Sigmoid colon (tissue), 7 donors: Measurements from ENCODE around the gene PARD3. TPM values are rescaled to one million over a fixed set of nuclear protein-coding genes. Genes with fewer than 3 reads are reported as not detected.

ENCODE experiments used
- DNase-seq: peaks from one replicate; pipeline ENCODE4 v3.0.0-alpha.2; 2019
- H3K27ac ChIP-seq, 4 donors: fragments of 200-600 bp; sonication (generic); one replicate each; pipeline ENCODE4 v1.5.1; 2016 to 2019; ENCODE audit warnings: mild to moderate bottlenecking in 1 of 4
- H3K27me3 ChIP-seq, 3 donors: fragments of 200-600 bp; sonication (generic); one replicate each; pipeline ENCODE4 v1.5.1; 2019; ENCODE audit warnings: mild to moderate bottlenecking in 1 of 3
- H3K36me3 ChIP-seq, 4 donors: fragments of 200-600 bp; sonication (generic); one replicate each; pipeline ENCODE4 v1.5.1; 2016 to 2019
- H3K4me1 ChIP-seq, 4 donors: fragments of 200-600 bp; sonication (generic); one replicate each; pipeline ENCODE4 v1.5.1; 2017 to 2019
- H3K4me3 ChIP-seq, 4 donors: fragments of 200-600 bp; sonication (generic); one replicate each; pipeline ENCODE4 v1.5.1; 2017 to 2019; ENCODE audit warnings: mild to moderate bottlenecking in 2 of 4, moderate library complexity in 1 of 4
- H3K9me3 ChIP-seq, 4 donors: fragments of 200-600 bp in 3 of 4; sonication (generic) in 3 of 4; one replicate each; pipeline versions ENCODE4 v1.5.1 to v1.6.1; 2013 to 2019
- EP300 ChIP-seq, 4 donors: sonication (generic); formaldehyde crosslinking; IDR thresholded peaks; one replicate each; pipeline ENCODE4 v1.6.1; 2017; ENCODE audit warnings: antibody characterized with exemption in 4 of 4
- POLR2A ChIP-seq, 2 donors: fragments of 450-650 bp; IDR thresholded peaks; one replicate each; pipeline ENCODE4 v1.6.1; 2016; ENCODE audit warnings: antibody characterized with exemption in 2 of 2, mild to moderate bottlenecking in 2 of 2, moderate library complexity in 2 of 2
- POLR2AphosphoS5 ChIP-seq, 4 donors: sonication (generic); formaldehyde crosslinking; IDR thresholded peaks; one replicate each; pipeline ENCODE4 v1.6.1; 2017; ENCODE audit warnings: antibody characterized with exemption in 4 of 4
- WGBS, 2 donors: extraction: QIAGEN DNeasy Blood & Tissue Kit; methylation state at CpG; one replicate each; pipeline ENCODE4 v1.1.7; 2013; 5-methylcytosine and 5-hydroxymethylcytosine counted together
- intact Hi-C: fragments of 100-400 bp; cut with DNase I; formaldehyde crosslinking; loops from one replicate; pipeline ENCODE4 v1.15.1; 2023
- polyA plus RNA-seq, 3 donors: library from polyadenylated mRNA; stranded (reverse); fragments of 200-250 nt; gene quantifications; one replicate each; pipeline ENCODE4 v1.2.3, GENCODE V29; 2013
- total RNA-seq, 4 donors: library from RNA; depleted of rRNA; stranded (reverse); fragments of >200 nt; gene quantifications; one replicate each; pipeline ENCODE4 v1.1.0, GENCODE V29; 2016
- TF ChIP-seq, protein P1 (sequence below), 4 experiments: fragments of 450-650 bp in 3 of 4; fragments of 200-600 bp in 1 of 4; IDR thresholded peaks; one replicate each; pipeline ENCODE4 v1.5.1; 2016 to 2019; ENCODE audit warnings: antibody characterized with exemption in 4 of 4, mild to moderate bottlenecking in 3 of 4, moderate library complexity in 2 of 4
- donor health status: healthy with polysubstance abuse.
- donor health status: Bipolar disorder and iron deficiency.
- donor health status: healthy.

The PARD3 gene
- total and polyA plus RNA-seq, 7 donors: 17.5 to 96.4 (median 75.9) TPM

DNA sequence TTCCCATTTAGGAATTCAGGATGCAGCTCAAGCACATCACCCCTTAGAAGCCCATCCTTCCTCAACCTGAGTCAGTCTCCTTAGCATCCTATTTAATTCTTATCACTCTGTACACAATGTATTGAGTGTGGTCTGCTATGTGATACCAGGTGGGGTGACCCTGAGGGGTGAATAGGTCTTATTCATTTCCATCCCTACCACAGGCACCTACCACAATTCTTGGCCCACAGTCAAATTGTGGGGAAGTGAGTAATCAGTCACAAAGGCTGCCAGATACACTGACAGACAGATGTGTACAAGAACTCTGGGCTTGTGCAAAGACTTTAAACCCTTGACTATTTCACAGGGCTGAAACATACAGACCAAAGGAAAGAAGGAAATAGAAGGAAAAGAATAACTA, 560.5 kb downstream of the PARD3 start:
- DNase-seq: no peak
- Histone ChIP-seq H3K4me3 (no peak overlapping the region), H3K4me1 (peaks cover 0 to 10% (median 2%) of the 10 kb centered on the region in 4 donors), H3K9me3 (no peaks in the 10 kb centered on the region), H3K27ac (no peak overlapping the region), H3K36me3 (peaks cover 0 to 5% (median 0%) of the 10 kb centered on the region in 4 donors), H3K27me3 (no peaks in the 10 kb centered on the region)
- intact Hi-C loops: no loop called here
- TF ChIP-seq EP300 (IDR thresholded peaks at IDR 0.05): no peak

DNA sequence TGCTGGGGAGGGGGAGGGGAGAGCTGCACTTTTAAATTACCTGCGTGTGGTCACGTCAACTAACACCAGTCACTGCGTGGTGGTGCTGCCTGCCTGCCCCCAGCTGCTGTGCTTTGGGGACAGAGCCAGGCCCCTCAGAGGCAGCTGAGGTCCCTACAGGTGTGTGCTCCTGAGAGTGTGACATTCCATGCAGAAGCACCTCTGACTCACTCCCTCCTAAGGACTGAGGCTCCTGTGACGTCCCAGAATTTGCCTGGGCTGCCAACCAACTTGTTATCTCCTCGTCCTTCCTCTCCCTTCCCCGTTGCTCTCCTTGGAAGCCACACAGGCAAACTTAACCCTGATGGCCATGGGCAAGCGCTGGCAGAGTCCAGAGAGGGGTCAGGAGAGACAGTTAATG, 563.0 kb downstream of the PARD3 start:
- DNase-seq: no peak
- Histone ChIP-seq H3K27me3 (no peaks in the 10 kb centered on the region), H3K36me3 (peaks cover 0 to 5% (median 0%) of the 10 kb centered on the region in 4 donors), H3K4me1 (peaks cover 0 to 10% (median 2%) of the 10 kb centered on the region in 4 donors), H3K4me3 (no peak overlapping the region), H3K27ac (no peak overlapping the region), H3K9me3 (no peaks in the 10 kb centered on the region)
- intact Hi-C loops: no loop called here
- WGBS, 2 donors: 57 to 77% methylated on average over 7 of the region's 7 CpGs
- TF ChIP-seq EP300 (IDR thresholded peaks at IDR 0.05): no peak
- no peak for TF ChIP-seq POLR2A (IDR thresholded peaks at IDR 0.05)
- TF ChIP-seq, protein P1, sequence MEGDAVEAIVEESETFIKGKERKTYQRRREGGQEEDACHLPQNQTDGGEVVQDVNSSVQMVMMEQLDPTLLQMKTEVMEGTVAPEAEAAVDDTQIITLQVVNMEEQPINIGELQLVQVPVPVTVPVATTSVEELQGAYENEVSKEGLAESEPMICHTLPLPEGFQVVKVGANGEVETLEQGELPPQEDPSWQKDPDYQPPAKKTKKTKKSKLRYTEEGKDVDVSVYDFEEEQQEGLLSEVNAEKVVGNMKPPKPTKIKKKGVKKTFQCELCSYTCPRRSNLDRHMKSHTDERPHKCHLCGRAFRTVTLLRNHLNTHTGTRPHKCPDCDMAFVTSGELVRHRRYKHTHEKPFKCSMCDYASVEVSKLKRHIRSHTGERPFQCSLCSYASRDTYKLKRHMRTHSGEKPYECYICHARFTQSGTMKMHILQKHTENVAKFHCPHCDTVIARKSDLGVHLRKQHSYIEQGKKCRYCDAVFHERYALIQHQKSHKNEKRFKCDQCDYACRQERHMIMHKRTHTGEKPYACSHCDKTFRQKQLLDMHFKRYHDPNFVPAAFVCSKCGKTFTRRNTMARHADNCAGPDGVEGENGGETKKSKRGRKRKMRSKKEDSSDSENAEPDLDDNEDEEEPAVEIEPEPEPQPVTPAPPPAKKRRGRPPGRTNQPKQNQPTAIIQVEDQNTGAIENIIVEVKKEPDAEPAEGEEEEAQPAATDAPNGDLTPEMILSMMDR (IDR thresholded peaks at IDR 0.05): no peak
- no peak for TF ChIP-seq POLR2AphosphoS5 (IDR thresholded peaks at IDR 0.05)

DNA sequence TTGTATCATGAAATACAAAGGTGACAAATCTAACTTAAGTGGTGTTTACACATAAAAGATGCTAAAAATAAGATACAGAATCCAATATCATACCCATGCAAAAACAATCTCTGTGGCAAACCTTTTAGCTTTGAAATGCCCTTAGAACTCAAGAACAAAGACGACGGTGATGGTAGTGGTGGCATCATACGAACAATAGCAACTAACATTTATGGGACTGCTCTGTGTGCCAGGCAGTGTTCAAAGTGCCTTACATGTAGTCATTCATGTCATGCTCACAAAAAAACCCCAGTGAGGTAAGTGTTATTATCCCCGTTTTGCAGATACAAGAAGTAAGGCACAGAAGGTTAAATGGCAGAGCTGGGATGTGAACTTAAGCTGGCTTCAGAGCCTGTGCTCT, 563.9 kb downstream of the PARD3 start:
- DNase-seq: no peak
- intact Hi-C loops: no loop called here
- 83 to 90% methylated on average over 4 of the region's 4 CpGs for WGBS, 2 donors

GRCh38 chr10:34250722-34251121, 564.4 kb downstream of the PARD3 start:
- TF ChIP-seq POLR2AphosphoS5 (IDR thresholded peaks at IDR 0.05): no peak
- TF ChIP-seq POLR2A (IDR thresholded peaks at IDR 0.05): no peak
- TF ChIP-seq, protein P1 (IDR thresholded peaks at IDR 0.05): no peak
- no peak for TF ChIP-seq EP300 (IDR thresholded peaks at IDR 0.05)

More for the DNA sequence above, 563.9 kb downstream of the PARD3 start:
- H3K27me3 ChIP-seq: no peaks in the 10 kb centered on the region
- TF ChIP-seq POLR2A (IDR thresholded peaks at IDR 0.05) (no peak), EP300 (IDR thresholded peaks at IDR 0.05) (no peak), POLR2AphosphoS5 (IDR thresholded peaks at IDR 0.05) (no peak)
- TF ChIP-seq, protein P1 (IDR thresholded peaks at IDR 0.05): no peak
- peaks cover 0 to 10% (median 2%) of the 10 kb centered on the region in 4 donors for H3K4me1 ChIP-seq
- no peak overlapping the region for H3K4me3 ChIP-seq
- H3K27ac ChIP-seq: no peak overlapping the region
- no peaks in the 10 kb centered on the region for H3K9me3 ChIP-seq
- peaks cover 0 to 5% (median 0%) of the 10 kb centered on the region in 4 donors for H3K36me3 ChIP-seq

DNA sequence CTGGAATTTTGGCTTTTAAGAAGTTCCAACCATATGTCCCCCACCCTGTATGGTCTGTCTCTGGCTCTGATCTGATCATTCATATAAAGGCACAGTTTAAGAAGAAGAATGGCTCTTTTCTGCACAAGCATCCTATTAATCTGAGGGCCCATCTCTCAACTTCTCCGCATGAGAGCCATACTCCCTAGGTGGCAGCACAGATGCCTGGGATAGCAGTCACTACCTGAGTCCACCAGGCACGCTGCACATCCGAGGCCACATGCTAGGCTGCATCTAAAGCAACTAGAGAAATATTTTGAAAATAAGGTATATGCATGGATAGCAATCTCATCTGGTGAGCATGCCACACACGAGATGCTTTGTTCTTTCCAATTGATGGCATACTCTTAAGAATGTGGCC, 565.5 kb downstream of the PARD3 start:
- intact Hi-C loops: no loop called here
- Histone ChIP-seq H3K4me3 (no peak overlapping the region), H3K27me3 (no peaks in the 10 kb centered on the region), H3K36me3 (peaks cover 0 to 5% (median 0%) of the 10 kb centered on the region in 4 donors), H3K4me1 (peaks cover 0 to 1% (median 0%) of the 10 kb centered on the region in 4 donors), H3K27ac (no peak overlapping the region), H3K9me3 (no peaks in the 10 kb centered on the region)
- DNase-seq: no peak
- 87 to 91% methylated on average over 4 of the region's 4 CpGs for WGBS, 2 donors
- TF ChIP-seq, protein P1 (IDR thresholded peaks at IDR 0.05): no peak
- no peak for TF ChIP-seq POLR2A (IDR thresholded peaks at IDR 0.05)
- TF ChIP-seq POLR2AphosphoS5 (IDR thresholded peaks at IDR 0.05): no peak
- no peak for TF ChIP-seq EP300 (IDR thresholded peaks at IDR 0.05)

More at GRCh38 chr10:34250722-34251121, 564.4 kb downstream of the PARD3 start:
- H3K27me3 ChIP-seq: no peaks in the 10 kb centered on the region
- H3K4me1 ChIP-seq: peaks cover 0 to 10% (median 2%) of the 10 kb centered on the region in 4 donors
- WGBS, 2 donors: 86 to 88% methylated on average over 3 of the region's 3 CpGs
- H3K4me3 ChIP-seq: no peak overlapping the region
- no peaks in the 10 kb centered on the region for H3K9me3 ChIP-seq
- peaks cover 0 to 5% (median 0%) of the 10 kb centered on the region in 4 donors for H3K36me3 ChIP-seq
- intact Hi-C loops: no loop called here
- no peak overlapping the region for H3K27ac ChIP-seq
- DNase-seq: no peak
